SK-N-SH (cell line): Measurements from ENCODE around the gene CAPSL. TPM values are rescaled to one million over a fixed set of nuclear protein-coding genes. Genes with fewer than 3 reads are reported as not detected.

ENCODE experiments used
- CTCF ChIA-PET: fragments of 300-600, 350-600 bp; formaldehyde crosslinking; extraction: SDS; loops from one replicate; lab custom pipeline; 2021; lab: Yijun Ruan, JAX
- POLR2A ChIA-PET: fragments of 350-600 bp; sonication (Branson Sonifier 250); formaldehyde crosslinking; extraction: SDS; loops from one replicate; lab custom pipeline; 2020; ENCODE audit warnings: antibody characterized with exemption, inconsistent platforms; lab: Yijun Ruan, JAX
- DNase-seq: peaks from one replicate; pipeline ENCODE4 v3.0.0; 2012
- H2AFZ ChIP-seq: fragments of 200-600 bp; sonication (generic); 2 replicates; pipeline ENCODE4 v1.8.1; 2016; ENCODE audit warnings: antibody characterized with exemption, mild to moderate bottlenecking, low read depth
- H3F3A ChIP-seq: fragments of 200-600 bp; sonication (generic); replicated peaks from 2 replicates; pipeline ENCODE3; 2016; ENCODE audit warnings: antibody characterized with exemption, mild to moderate bottlenecking; ENCODE audit not compliant: insufficient read depth
- H3K27ac ChIP-seq, 2 experiments: fragments of 200-500 bp in 1 of 2; fragments of 200-600 bp in 1 of 2; sonication (Bioruptor generic) in 1 of 2; sonication (generic), shearing (Covaris generic) in 1 of 2; 2 replicates each; pipeline versions ENCODE4 v1.5.1 to v1.6.1; 2014 to 2016; ENCODE audit warnings: low read depth in 2 of 2, inconsistent platforms in 1 of 2, low read length in 1 of 2, mild to moderate bottlenecking in 1 of 2, mixed read lengths in 1 of 2
- H3K27me3 ChIP-seq: fragments of 200-600 bp; sonication (generic), shearing (Covaris generic); 2 replicates; pipeline ENCODE4 v1.6.1; 2016; ENCODE audit warnings: mixed run types; ENCODE audit not compliant: insufficient read depth
- H3K36me3 ChIP-seq, 2 experiments: fragments of 200-500 bp in 1 of 2; fragments of 200-600 bp in 1 of 2; sonication (Bioruptor generic) in 1 of 2; sonication (generic) in 1 of 2; replicated peaks in 1 of 2; 2 replicates each; pipeline versions ENCODE3 to v1.5.1; 2014 to 2016; ENCODE audit warnings: low read length in 1 of 2, mild to moderate bottlenecking in 1 of 2; ENCODE audit not compliant: insufficient read depth in 2 of 2, control insufficient read depth in 1 of 2
- H3K4me1 ChIP-seq, 2 experiments: fragments of 200-500 bp in 1 of 2; fragments of 200-600 bp in 1 of 2; sonication (Bioruptor generic) in 1 of 2; sonication (generic), shearing (Covaris generic) in 1 of 2; 2 replicates each; pipeline versions ENCODE4 v1.5.1 to v1.6.1; 2014 to 2016; ENCODE audit warnings: low read depth in 1 of 2, low read length in 1 of 2, mixed run types in 1 of 2; ENCODE audit not compliant: insufficient read depth in 2 of 2, control insufficient read depth in 1 of 2
- H3K4me2 ChIP-seq: fragments of 200-600 bp; sonication (generic), shearing (Covaris generic); 2 replicates; pipeline ENCODE4 v1.6.1; 2017; ENCODE audit warnings: mixed run types
- H3K4me3 ChIP-seq, 2 experiments: fragments of 200-500 bp in 1 of 2; fragments of 200-600 bp in 1 of 2; sonication (Bioruptor generic) in 1 of 2; sonication (generic), shearing (Covaris generic) in 1 of 2; 2 replicates each; pipeline versions ENCODE4 v1.5.1 to v1.8.1; 2014 to 2016; ENCODE audit warnings: low read depth in 2 of 2, inconsistent platforms in 1 of 2, low read length in 1 of 2, mild to moderate bottlenecking in 1 of 2, mixed read lengths in 1 of 2, moderate library complexity in 1 of 2
- H3K79me2 ChIP-seq: fragments of 200-600 bp; sonication (generic); 2 replicates; pipeline ENCODE4 v1.8.1; 2017; ENCODE audit warnings: mild to moderate bottlenecking; ENCODE audit not compliant: insufficient read depth
- H3K9ac ChIP-seq: fragments of 200-600 bp; sonication (generic); 2 replicates; pipeline ENCODE4 v1.6.1; 2017; ENCODE audit warnings: mixed run types
- H3K9me2 ChIP-seq: fragments of 200-600 bp; sonication (generic); 2 replicates; pipeline ENCODE4 v1.6.1; 2017; ENCODE audit warnings: mixed run types
- H3K9me3 ChIP-seq: fragments of 200-600 bp; sonication (generic); 2 replicates; pipeline ENCODE4 v1.6.1; 2017; ENCODE audit warnings: mixed run types, mild to moderate bottlenecking, moderate library complexity
- H4K20me1 ChIP-seq: fragments of 200-600 bp; sonication (generic); 2 replicates; pipeline ENCODE4 v1.6.1; 2017; ENCODE audit warnings: mild to moderate bottlenecking, mixed run types; ENCODE audit not compliant: insufficient read depth
- ELF1 ChIP-seq: IDR thresholded peaks from 2 replicates; pipeline ENCODE4 v1.4.0; 2012
- EP300 ChIP-seq, 2 experiments: IDR thresholded peaks; 2 replicates each; pipeline versions ENCODE4 v1.4.0 to v1.6.1; 2012; ENCODE audit warnings: borderline replicate concordance in 1 of 2, low read depth in 1 of 2, low read length in 1 of 2
- EZH2phosphoT487 ChIP-seq: fragments of 200-600 bp; sonication (generic); IDR thresholded peaks from 2 replicates; pipeline ENCODE4 v1.6.1; 2017; ENCODE audit warnings: low read depth, mixed run types, mild to moderate bottlenecking, antibody characterized with exemption, moderate library complexity, borderline replicate concordance
- FOXJ3 ChIP-seq: sonication (generic); formaldehyde crosslinking; IDR thresholded peaks from 2 replicates; pipeline ENCODE4 v1.5.1; 2020; ENCODE audit warnings: mild to moderate bottlenecking, missing genetic modification reagents
- GABPA ChIP-seq: IDR thresholded peaks from 2 replicates; pipeline ENCODE4 v1.4.0; 2012; ENCODE audit warnings: low read depth, mild to moderate bottlenecking
- GATA2 ChIP-seq: sonication (generic); formaldehyde crosslinking; IDR thresholded peaks from 2 replicates; pipeline ENCODE4 v1.5.0; 2020; ENCODE audit warnings: mild to moderate bottlenecking, missing genetic modification reagents
- JUND ChIP-seq: IDR thresholded peaks from 2 replicates; pipeline ENCODE4 v1.4.0; 2012
- MAX ChIP-seq: IDR thresholded peaks from 2 replicates; pipeline ENCODE4 v1.4.0; 2012; ENCODE audit warnings: low read depth
- MEF2A ChIP-seq: IDR thresholded peaks from 2 replicates; pipeline ENCODE4 v1.4.0; 2012; ENCODE audit warnings: low read depth, borderline replicate concordance
- NFIC ChIP-seq: IDR thresholded peaks from 2 replicates; pipeline ENCODE4 v1.4.0; 2012; ENCODE audit warnings: borderline replicate concordance
- NRF1 ChIP-seq: IDR thresholded peaks from 2 replicates; pipeline ENCODE4 v1.6.1; 2012; ENCODE audit warnings: low read depth, mild to moderate bottlenecking, low read length
- POLR2AphosphoS5 ChIP-seq: IDR thresholded peaks from 2 replicates; pipeline ENCODE4 v1.6.1; 2012; ENCODE audit warnings: low read depth, low read length
- RAD21 ChIP-seq: IDR thresholded peaks from 2 replicates; pipeline ENCODE4 v1.6.1; 2012; ENCODE audit warnings: mild to moderate bottlenecking, low read length
- RCOR1 ChIP-seq: fragments of 150-350 bp; IDR thresholded peaks from 2 replicates; pipeline ENCODE4 v1.6.1; 2017; ENCODE audit warnings: antibody characterized with exemption, low read length
- RFX5 ChIP-seq: IDR thresholded peaks from 2 replicates; pipeline ENCODE4 v1.6.1; 2012; ENCODE audit warnings: mild to moderate bottlenecking, improper control_type of control experiment, low read length
- RXRA ChIP-seq: IDR thresholded peaks from 2 replicates; pipeline ENCODE4 v1.4.0; 2012; ENCODE audit warnings: low read depth, mild to moderate bottlenecking, borderline replicate concordance
- SMC3 ChIP-seq: IDR thresholded peaks from 2 replicates; pipeline ENCODE4 v1.6.1; 2012; ENCODE audit warnings: low read depth, low read length, improper control_type of control experiment
- TAF1 ChIP-seq: IDR thresholded peaks from 2 replicates; pipeline ENCODE4 v1.6.1; 2012; ENCODE audit warnings: low read depth, mild to moderate bottlenecking, low read length, moderate library complexity, borderline replicate concordance
- TCF12 ChIP-seq: IDR thresholded peaks from 2 replicates; pipeline ENCODE4 v1.4.0; 2012
- TEAD4 ChIP-seq: IDR thresholded peaks from 2 replicates; pipeline ENCODE4 v1.4.0; 2012; ENCODE audit warnings: mild to moderate bottlenecking, borderline replicate concordance; ENCODE audit not compliant: insufficient read depth
- YY1 ChIP-seq: IDR thresholded peaks from 2 replicates; pipeline ENCODE4 v1.4.0; 2012; ENCODE audit warnings: low read depth, mild to moderate bottlenecking
- WGBS: methylation state at CpG from one replicate; pipeline ENCODE4 v1.1.6; 2017; ENCODE audit warnings: low lambda C conversion rate; 5-methylcytosine and 5-hydroxymethylcytosine counted together
- polyA plus RNA-seq, 3 experiments: library from polyadenylated mRNA; depleted of rRNA; stranded (reverse); fragments of >200 nt; gene quantifications; 2 replicates each; pipeline ENCODE4 v1.2.3, GENCODE V29; 2012
- TF ChIP-seq, protein P1 (sequence below): fragments of 150-350 bp; IDR thresholded peaks from 2 replicates; pipeline ENCODE4 v1.6.1; 2017; ENCODE audit warnings: antibody characterized with exemption, low read length, low read depth, borderline replicate concordance
- TF ChIP-seq, protein P2 (sequence below): IDR thresholded peaks from 2 replicates; pipeline ENCODE4 v1.4.0; 2012; ENCODE audit warnings: low read depth, borderline replicate concordance
- TF ChIP-seq, protein P3 (sequence below): IDR thresholded peaks from 2 replicates; pipeline ENCODE4; 2012

The CAPSL gene
- polyA plus RNA-seq, 1 of the 3 experiments (the other 2 are of a cell fraction): 0.23 TPM

GRCh38 chr5:35869685-35870277, 68.6 kb downstream of the CAPSL start (continued):
- TF ChIP-seq, protein P1, sequence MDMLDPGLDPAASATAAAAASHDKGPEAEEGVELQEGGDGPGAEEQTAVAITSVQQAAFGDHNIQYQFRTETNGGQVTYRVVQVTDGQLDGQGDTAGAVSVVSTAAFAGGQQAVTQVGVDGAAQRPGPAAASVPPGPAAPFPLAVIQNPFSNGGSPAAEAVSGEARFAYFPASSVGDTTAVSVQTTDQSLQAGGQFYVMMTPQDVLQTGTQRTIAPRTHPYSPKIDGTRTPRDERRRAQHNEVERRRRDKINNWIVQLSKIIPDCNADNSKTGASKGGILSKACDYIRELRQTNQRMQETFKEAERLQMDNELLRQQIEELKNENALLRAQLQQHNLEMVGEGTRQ: no peak

DNA sequence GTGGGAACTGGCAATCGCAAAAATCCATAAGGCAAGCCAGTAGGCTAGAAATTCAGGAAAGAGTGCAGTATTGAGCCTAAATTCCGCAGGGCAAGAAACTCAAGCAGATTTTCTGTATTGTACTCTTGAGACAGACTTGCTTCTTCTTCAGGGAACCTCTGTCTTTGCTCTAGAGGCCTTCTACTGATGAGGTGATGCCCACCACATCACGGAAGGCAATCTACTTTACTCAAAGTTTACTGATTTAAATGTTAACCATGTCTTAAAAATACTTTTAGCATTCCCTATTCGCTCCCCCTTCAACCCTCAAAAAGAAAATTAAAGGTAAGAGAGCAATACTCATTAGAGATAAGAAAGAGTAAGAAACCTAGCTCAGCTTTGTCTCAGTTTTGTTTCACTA, 70.4 kb downstream of the CAPSL start:
- POLR2A ChIA-PET: no interaction called here
- 71% methylated on average over 4 of the region's 4 CpGs for WGBS

GRCh38 chr5:35863159-35863558, 75.3 kb downstream of the CAPSL start:
- Histone ChIP-seq H3K4me3 (no peak overlapping the region), H4K20me1 (no peaks in the 10 kb centered on the region), H3K9me3 (no peaks in the 10 kb centered on the region), H3K27ac (no peak overlapping the region), H3K4me1 (peaks cover 0 to 17% of the 10 kb centered on the region in 2 experiments; a peak in 2 of 4 replicates), H3K4me2 (no peak overlapping the region), H3K9ac (no peak overlapping the region), H3K9me2 (no peaks in the 10 kb centered on the region), H2AFZ (no peak overlapping the region), H3K79me2 (peaks cover 6% of the 10 kb centered on the region; the same call in 1 of the 2 replicates), H3K27me3 (no peaks in the 10 kb centered on the region), H3F3A (peaks cover 3% of the 10 kb centered on the region), H3K36me3 (peaks cover 0 to 19% of the 10 kb centered on the region in 2 experiments)
- POLR2A ChIA-PET: no interaction called here
- DNase-seq: no peak
- 80% methylated on average over 3 of the region's 3 CpGs for WGBS
- CTCF ChIA-PET: interaction anchor here (0.9 kb wide), 1 partner anchor 246 kb away, joined by 3 read pairs; no protein-coding TSS in a partner anchor
- TF ChIP-seq, protein P1: no peak
- TF ChIP-seq NFIC (no peak), GATA2 (CRISPR knock-in tag) (no peak), GABPA (no peak), MEF2A (no peak), SMC3 (no peak), MAX (no peak), TAF1 (no peak), TEAD4 (no peak), RCOR1 (no peak), RFX5 (no peak), POLR2AphosphoS5 (no peak), EP300 (IDR thresholded peaks at IDR 0.05; ENCODE audit: borderline replicate concordance in 1 of 2, low read depth in 1 of 2, low read length in 1 of 2) (no peak)
- TF ChIP-seq, protein P2, sequence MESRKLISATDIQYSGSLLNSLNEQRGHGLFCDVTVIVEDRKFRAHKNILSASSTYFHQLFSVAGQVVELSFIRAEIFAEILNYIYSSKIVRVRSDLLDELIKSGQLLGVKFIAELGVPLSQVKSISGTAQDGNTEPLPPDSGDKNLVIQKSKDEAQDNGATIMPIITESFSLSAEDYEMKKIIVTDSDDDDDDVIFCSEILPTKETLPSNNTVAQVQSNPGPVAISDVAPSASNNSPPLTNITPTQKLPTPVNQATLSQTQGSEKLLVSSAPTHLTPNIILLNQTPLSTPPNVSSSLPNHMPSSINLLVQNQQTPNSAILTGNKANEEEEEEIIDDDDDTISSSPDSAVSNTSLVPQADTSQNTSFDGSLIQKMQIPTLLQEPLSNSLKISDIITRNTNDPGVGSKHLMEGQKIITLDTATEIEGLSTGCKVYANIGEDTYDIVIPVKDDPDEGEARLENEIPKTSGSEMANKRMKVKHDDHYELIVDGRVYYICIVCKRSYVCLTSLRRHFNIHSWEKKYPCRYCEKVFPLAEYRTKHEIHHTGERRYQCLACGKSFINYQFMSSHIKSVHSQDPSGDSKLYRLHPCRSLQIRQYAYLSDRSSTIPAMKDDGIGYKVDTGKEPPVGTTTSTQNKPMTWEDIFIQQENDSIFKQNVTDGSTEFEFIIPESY: no peak

More for the DNA sequence above, 70.4 kb downstream of the CAPSL start:
- Histone ChIP-seq H3K9me2 (no peaks in the 10 kb centered on the region), H2AFZ (no peak overlapping the region), H3K79me2 (no peaks in the 10 kb centered on the region), H3F3A (no peaks in the 10 kb centered on the region), H3K9ac (no peak overlapping the region), H3K36me3 (peaks cover 0 to 17% of the 10 kb centered on the region in 2 experiments), H3K9me3 (no peaks in the 10 kb centered on the region), H4K20me1 (no peaks in the 10 kb centered on the region), H3K4me3 (no peak overlapping the region), H3K27me3 (no peaks in the 10 kb centered on the region), H3K27ac (no peak overlapping the region), H3K4me2 (no peak overlapping the region), H3K4me1 (no peaks in the 10 kb centered on the region)
- CTCF ChIA-PET: interaction anchor here (0.9 kb wide), 1 partner anchor 59 kb away, joined by 3 read pairs; no protein-coding TSS in a partner anchor
- DNase-seq: no peak
- no peak for TF ChIP-seq RAD21
- TF ChIP-seq FOXJ3: no peak
- no peak for TF ChIP-seq RFX5
- TF ChIP-seq YY1: no peak
- TF ChIP-seq TEAD4: no peak
- no peak for TF ChIP-seq TCF12
- no peak for TF ChIP-seq EZH2phosphoT487
- no peak for TF ChIP-seq NRF1
- TF ChIP-seq GATA2 (CRISPR knock-in tag): no peak
- TF ChIP-seq JUND: no peak
- TF ChIP-seq RXRA: no peak
- TF ChIP-seq, protein P3, sequence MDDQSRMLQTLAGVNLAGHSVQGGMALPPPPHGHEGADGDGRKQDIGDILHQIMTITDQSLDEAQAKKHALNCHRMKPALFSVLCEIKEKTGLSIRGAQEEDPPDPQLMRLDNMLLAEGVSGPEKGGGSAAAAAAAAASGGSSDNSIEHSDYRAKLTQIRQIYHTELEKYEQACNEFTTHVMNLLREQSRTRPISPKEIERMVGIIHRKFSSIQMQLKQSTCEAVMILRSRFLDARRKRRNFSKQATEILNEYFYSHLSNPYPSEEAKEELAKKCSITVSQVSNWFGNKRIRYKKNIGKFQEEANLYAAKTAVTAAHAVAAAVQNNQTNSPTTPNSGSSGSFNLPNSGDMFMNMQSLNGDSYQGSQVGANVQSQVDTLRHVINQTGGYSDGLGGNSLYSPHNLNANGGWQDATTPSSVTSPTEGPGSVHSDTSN: no peak
- TF ChIP-seq ELF1: no peak
